GM23338 (cell line): Measurements from ENCODE around the gene FBXL17.

Source experiments
- CREB1 ChIP-seq: fragments of 250-450 bp; sonication (Bioruptor Pico); IDR thresholded peaks from 2 replicates; pipeline ENCODE4 v1.5.0; 2020; ENCODE audit warnings: low read depth, mild to moderate bottlenecking, moderate library complexity
- CTCF ChIP-seq, 2 experiments: fragments of 200-600 bp in 1 of 2; sonication (generic) in 1 of 2; conservative IDR thresholded peaks; 2 replicates each; pipeline versions ENCODE4 v1.5.1 to v1.6.1; 2016 to 2017; ENCODE audit warnings: antibody characterized with exemption in 2 of 2, low read depth in 2 of 2, mild to moderate bottlenecking in 2 of 2, moderate library complexity in 1 of 2
- ETS1 ChIP-seq: IDR thresholded peaks from 2 replicates; pipeline ENCODE4 v1.6.1; 2016; ENCODE audit warnings: antibody characterized with exemption
- EZH2phosphoT487 ChIP-seq: fragments of 200-600 bp; sonication (generic); IDR thresholded peaks from one replicate; pipeline ENCODE4 v1.8.1; 2018; ENCODE audit warnings: antibody characterized with exemption; ENCODE audit not compliant: unreplicated experiment
- JUNB ChIP-seq: IDR thresholded peaks from one replicate; pipeline ENCODE4 v1.6.1; 2016; ENCODE audit warnings: antibody characterized with exemption; ENCODE audit not compliant: unreplicated experiment
- NANOG ChIP-seq: IDR thresholded peaks from 2 replicates; pipeline ENCODE4 v1.6.1; 2016; ENCODE audit warnings: antibody characterized with exemption, borderline replicate concordance
- POLR2AphosphoS5 ChIP-seq: IDR thresholded peaks from 2 replicates; pipeline ENCODE4 v1.6.1; 2016; ENCODE audit warnings: antibody characterized with exemption, low read depth
- REST ChIP-seq: IDR thresholded peaks from one replicate; pipeline ENCODE4 v1.6.1; 2018; ENCODE audit warnings: antibody characterized with exemption; ENCODE audit not compliant: unreplicated experiment
- ZNF331 ChIP-seq: fragments of 250-450 bp; sonication (Bioruptor Pico); IDR thresholded peaks from 2 replicates; pipeline ENCODE4 v1.5.0; 2020; ENCODE audit warnings: low read depth, mild to moderate bottlenecking, moderate library complexity

GRCh38 chr5:108257996-108258395 lies 123.9 kb downstream of the FBXL17 start:
- TF ChIP-seq ETS1 (no peak), CTCF (conservative IDR thresholded peaks at IDR 0.05; ENCODE audit: low read depth in 2 of 2) (no peak), JUNB (no peak), ZNF331 (CRISPR knock-in tag) (no peak), POLR2AphosphoS5 (no peak), REST (no peak), NANOG (no peak), EZH2phosphoT487 (no peak), CREB1 (CRISPR knock-in tag) (no peak)
